GM19324 (cell line): ENCODE results near the gene MARK1.

Experiments
- ATAC-seq: cut with Tn5 transposase; IDR thresholded peaks from one replicate; pipeline ENCODE4 v1.9.1; 2021; ENCODE audit warnings: mild to moderate bottlenecking, moderate library complexity; ENCODE audit not compliant: unreplicated experiment, low FRiP score

The MARK1 gene

GRCh38 chr1:220708936-220709801, 181.2 kb downstream of the MARK1 start:
- no peak for ATAC-seq

- ATAC-seq = no peak
These were observed 182.4 kb downstream of the MARK1 start for GRCh38 chr1:220710333-220710732.

- ATAC-seq = no peak
These were observed 183.3 kb downstream of the MARK1 start for GRCh38 chr1:220711056-220711809.
